Mesothelial cell of epicardium (in vitro differentiated cells): Measurements from ENCODE around the gene STAT1. TPM values are rescaled to one million over a fixed set of nuclear protein-coding genes. Genes with fewer than 3 reads are reported as not detected.

Experiments
- DNase-seq, 2 experiments: peaks; one replicate each; pipeline ENCODE4 v3.0.0; 2021; ENCODE audit warnings: low spot score in 2 of 2; ENCODE audit not compliant: unreplicated experiment in 2 of 2
- H3K27ac Mint-ChIP-seq: 2 replicates; pipeline ENCODE4 v1.8.0; 2021; ENCODE audit warnings: mixed read lengths
- H3K27me3 Mint-ChIP-seq: 2 replicates; pipeline ENCODE4 v1.8.0; 2021; ENCODE audit warnings: low read depth, mixed read lengths
- H3K36me3 Mint-ChIP-seq: 2 replicates; pipeline ENCODE4 v1.8.0; 2021; ENCODE audit warnings: mixed read lengths
- H3K4me1 Mint-ChIP-seq: 2 replicates; pipeline ENCODE4 v1.8.0; 2021; ENCODE audit warnings: mixed read lengths
- H3K4me3 Mint-ChIP-seq: 2 replicates; pipeline ENCODE4 v1.8.0; 2021; ENCODE audit warnings: mild to moderate bottlenecking, moderate library complexity, mixed read lengths
- H3K9me3 Mint-ChIP-seq: 2 replicates; pipeline ENCODE4 v1.8.0; 2021; ENCODE audit warnings: mixed read lengths
- CTCF ChIP-seq: fragments of 200-600 bp; sonication (generic); IDR thresholded peaks from one replicate; pipeline ENCODE4 v1.5.0; 2021; ENCODE audit warnings: antibody characterized with exemption; ENCODE audit not compliant: unreplicated experiment
- total RNA-seq: library from RNA; stranded (reverse); gene quantifications from 3 replicates; pipeline ENCODE4 v1.2.1, GENCODE V29; 2021

Gene STAT1
- total RNA-seq, 1 donor from 2014 or later: 106 TPM

GRCh38 chr2:191018048-191018447 lies 4.1 kb upstream of the STAT1 start:
- Mint-ChIP-seq H3K4me3 (no peak overlapping the region), H3K27ac (no peak overlapping the region), H3K27me3 (peaks cover 9% of the 10 kb centered on the region), H3K9me3 (no peaks in the 10 kb centered on the region), H3K36me3 (no peaks in the 10 kb centered on the region), H3K4me1 (peaks cover 2% of the 10 kb centered on the region)
- no peak for TF ChIP-seq CTCF
- no peak for DNase-seq

GRCh38 chr2:191015831-191016230 lies 1.9 kb upstream of the STAT1 start:
- peaks cover 8% of the 10 kb centered on the region for H3K4me1 Mint-ChIP-seq
- TF ChIP-seq CTCF: no peak
- peaks cover 9% of the 10 kb centered on the region for H3K27me3 Mint-ChIP-seq
- DNase-seq: no peak
- H3K9me3 Mint-ChIP-seq: no peaks in the 10 kb centered on the region
- H3K36me3 Mint-ChIP-seq: no peaks in the 10 kb centered on the region
- no peak overlapping the region for H3K27ac Mint-ChIP-seq
- no peak overlapping the region for H3K4me3 Mint-ChIP-seq

GRCh38 chr2:191015239-191015638 lies 1.3 kb upstream of the STAT1 start:
- H3K9me3 Mint-ChIP-seq: no peaks in the 10 kb centered on the region
- no peak overlapping the region for H3K27ac Mint-ChIP-seq
- H3K27me3 Mint-ChIP-seq: peaks cover 9% of the 10 kb centered on the region
- DNase-seq: no peak
- peaks cover 10% of the 10 kb centered on the region for H3K4me1 Mint-ChIP-seq
- TF ChIP-seq CTCF: no peak
- H3K36me3 Mint-ChIP-seq: peaks cover under 1% of the 10 kb centered on the region
- H3K4me3 Mint-ChIP-seq: no peak overlapping the region

GRCh38 chr2:191014653-191015020 lies 666 bp upstream of the STAT1 start:
- Mint-ChIP-seq H3K27me3 (peaks cover 9% of the 10 kb centered on the region), H3K4me1 (peaks cover 13% of the 10 kb centered on the region), H3K4me3 (no peak overlapping the region), H3K27ac (no peak overlapping the region), H3K36me3 (peaks cover 6% of the 10 kb centered on the region), H3K9me3 (no peaks in the 10 kb centered on the region)
- TF ChIP-seq CTCF: no peak
- no peak for DNase-seq

- Mint-ChIP-seq H3K27ac (no peak overlapping the region), H3K4me3 (no peak overlapping the region)
Measured at GRCh38 chr2:191013682-191013931, 364 bp downstream of the STAT1 start.

More at GRCh38 chr2:191013682-191013931, 364 bp downstream of the STAT1 start:
- Mint-ChIP-seq H3K27me3 (peaks cover 9% of the 10 kb centered on the region), H3K4me1 (peaks cover 13% of the 10 kb centered on the region), H3K9me3 (no peaks in the 10 kb centered on the region), H3K36me3 (peaks cover 10% of the 10 kb centered on the region)
- no peak for TF ChIP-seq CTCF
- DNase-seq: no peak
